ENCODE measurements around the gene LOXL1.
A peak's percentile ranks its signal among the peaks of the same experiment; 100 is the strongest.
"Not testable (repeated sequence)": the region's sequence is repeated elsewhere in the genome, so short reads cannot be mapped to it uniquely, and the experiment has no call there.

Gene LOXL1

GRCh38 chr15:73922186-73923151 is 3.8 kb upstream of the LOXL1 start:
- no peak for DNase-seq (ENCODE audit: low spot score)

- DNase-seq (ENCODE audit: low spot score): no peak
These were observed 3.1 kb upstream of the LOXL1 start for GRCh38 chr15:73923156-73923487.

- no peak for DNase-seq (ENCODE audit: low spot score)
These were observed 2.6 kb upstream of the LOXL1 start for GRCh38 chr15:73923488-73924164.

GRCh38 chr15:73924171-73924921 is 1.9 kb upstream of the LOXL1 start:
- no peak for DNase-seq (ENCODE audit: low spot score)

GRCh38 chr15:73925848-73926218 is 429 bp upstream of the LOXL1 start:
- DNase-seq (ENCODE audit: low spot score): no peak

GRCh38 chr15:73927003-73927475 is 777 bp downstream of the LOXL1 start:
- DNase-seq (ENCODE audit: low spot score): peak; percentile 76

GRCh38 chr15:73927476-73928240 is 1.4 kb downstream of the LOXL1 start:
- peak; percentile 94 for DNase-seq (ENCODE audit: low spot score)

- no peak for DNase-seq (ENCODE audit: low spot score)
These were observed 1.9 kb downstream of the LOXL1 start for GRCh38 chr15:73928241-73928579.

- DNase-seq (ENCODE audit: low spot score): no peak
These were observed 2.8 kb downstream of the LOXL1 start for GRCh38 chr15:73928971-73929627.

- DNase-seq (ENCODE audit: low spot score): no peak
These were observed 4.1 kb downstream of the LOXL1 start for GRCh38 chr15:73930371-73930770.

GRCh38 chr15:73930790-73931281 is 4.6 kb downstream of the LOXL1 start:
- no peak for DNase-seq (ENCODE audit: low spot score)

GRCh38 chr15:73931441-73931840 is 5.2 kb downstream of the LOXL1 start:
- no peak for DNase-seq (ENCODE audit: low spot score)

GRCh38 chr15:73932381-73933191 is 6.3 kb downstream of the LOXL1 start:
- no peak for DNase-seq (ENCODE audit: low spot score)

- no peak for DNase-seq (ENCODE audit: low spot score)
These were observed 8.0 kb downstream of the LOXL1 start for GRCh38 chr15:73934281-73934680.

GRCh38 chr15:73935547-73935946 is 9.3 kb downstream of the LOXL1 start:
- no peak for DNase-seq (ENCODE audit: low spot score)

- no peak for DNase-seq (ENCODE audit: low spot score)
These were observed 9.9 kb downstream of the LOXL1 start for GRCh38 chr15:73936181-73936580.

- no peak for DNase-seq (ENCODE audit: low spot score)
These were observed 10.5 kb downstream of the LOXL1 start for GRCh38 chr15:73936588-73937290.

- DNase-seq (ENCODE audit: low spot score): no peak
These were observed 11.0 kb downstream of the LOXL1 start for GRCh38 chr15:73937296-73937695.

GRCh38 chr15:73937726-73938125 is 11.5 kb downstream of the LOXL1 start:
- no peak for DNase-seq (ENCODE audit: low spot score)

GRCh38 chr15:73938516-73938915 is 12.3 kb downstream of the LOXL1 start:
- not testable (repeated sequence) for DNase-seq (ENCODE audit: low spot score)

Data from HuH-7.5 (cell line).